IMR-90 (cell line): ENCODE measurements around the gene ANOS1. TPM values are rescaled to one million over a fixed set of nuclear protein-coding genes. Genes with fewer than 3 reads are reported as not detected.

ENCODE experiments used
- ATAC-seq: fragments of 200-7000 bp; cut with Tn5 transposase; 2 replicates; pipeline ENCODE4 v1.9.1; 2020; ENCODE audit warnings: low read depth, mild to moderate bottlenecking, moderate library complexity
- BruUV-seq: library from RNA; stranded (reverse); fragments of 400-500 nt; replicated peaks from 2 replicates; lab custom pipeline; 2021; lab: Mats Ljungman, UMichigan
- CTCF ChIA-PET: fragments of 300-600 bp; formaldehyde crosslinking; extraction: SDS; loops from one replicate; lab custom pipeline; 2021; ENCODE audit warnings: antibody characterized with exemption; lab: Yijun Ruan, JAX
- POLR2A ChIA-PET: fragments of 300-600 bp; sonication (Branson Sonifier 250); formaldehyde crosslinking; loops from one replicate; lab custom pipeline; 2022; ENCODE audit warnings: antibody characterized with exemption; ENCODE audit not compliant: unreplicated experiment; lab: Charles Lee
- DNase-seq: peaks from one replicate; pipeline ENCODE4 v3.0.0; 2013
- H2AFZ ChIP-seq: replicated peaks from 2 replicates; pipeline ENCODE3; 2013; ENCODE audit warnings: low read length, mild to moderate bottlenecking; ENCODE audit not compliant: poor library complexity
- H2AK5ac ChIP-seq: 2 replicates; pipeline ENCODE4 v1.6.1; 2013; ENCODE audit warnings: low read depth, low read length, inconsistent platforms
- H2AK9ac ChIP-seq: replicated peaks from 2 replicates; pipeline ENCODE3; 2013; ENCODE audit warnings: mild to moderate bottlenecking, low read depth, low read length, moderate library complexity; ENCODE audit not compliant: poor library complexity
- H2BK120ac ChIP-seq: 2 replicates; pipeline ENCODE4 v1.6.1; 2013; ENCODE audit warnings: low read depth, low read length, inconsistent platforms
- H2BK15ac ChIP-seq: 3 replicates; pipeline ENCODE4 v1.6.1; 2013; ENCODE audit warnings: low read depth, low read length, inconsistent platforms
- H2BK20ac ChIP-seq: 2 replicates; pipeline ENCODE4 v1.6.1; 2013; ENCODE audit warnings: low read depth, mild to moderate bottlenecking, inconsistent platforms, low read length, moderate library complexity
- H2BK5ac ChIP-seq: 2 replicates; pipeline ENCODE4 v1.6.1; 2013; ENCODE audit warnings: mild to moderate bottlenecking, low read depth, low read length, inconsistent platforms; ENCODE audit not compliant: poor library complexity, severe bottlenecking
- H3K14ac ChIP-seq: replicated peaks from 2 replicates; pipeline ENCODE4 v1.6.1; 2013; ENCODE audit warnings: low read depth, low read length, inconsistent platforms
- H3K18ac ChIP-seq: 2 replicates; pipeline ENCODE4 v1.6.1; 2013; ENCODE audit warnings: low read depth, low read length, control low read depth
- H3K23ac ChIP-seq: 2 replicates; pipeline ENCODE4 v1.6.1; 2013; ENCODE audit warnings: low read depth, low read length, inconsistent platforms
- H3K27ac ChIP-seq: 2 replicates; pipeline ENCODE4 v1.5.1; 2013; ENCODE audit warnings: mild to moderate bottlenecking, control low read depth, low read length; ENCODE audit not compliant: insufficient read depth
- H3K27me3 ChIP-seq: 2 replicates; pipeline ENCODE4 v1.6.1; 2013; ENCODE audit warnings: low read length; ENCODE audit not compliant: control insufficient read depth, insufficient read depth
- H3K36me3 ChIP-seq: 2 replicates; pipeline ENCODE4 v1.6.1; 2013; ENCODE audit warnings: low read length, mixed read lengths; ENCODE audit not compliant: control insufficient read depth, insufficient read depth
- H3K4ac ChIP-seq: 2 replicates; pipeline ENCODE4 v1.6.1; 2013; ENCODE audit warnings: low read depth, low read length, inconsistent platforms
- H3K4me1 ChIP-seq: 2 replicates; pipeline ENCODE4 v1.6.1; 2013; ENCODE audit warnings: low read length, mixed read lengths; ENCODE audit not compliant: control insufficient read depth, insufficient read depth
- H3K4me2 ChIP-seq: 2 replicates; pipeline ENCODE4 v1.6.1; 2013; ENCODE audit warnings: low read depth, mild to moderate bottlenecking, control low read depth, low read length, moderate library complexity
- H3K4me3 ChIP-seq: 2 replicates; pipeline ENCODE4 v1.5.1; 2013; ENCODE audit warnings: low read depth, mild to moderate bottlenecking, control low read depth, low read length, moderate library complexity; ENCODE audit not compliant: insufficient read depth
- H3K56ac ChIP-seq: 2 replicates; pipeline ENCODE4 v1.6.1; 2013; ENCODE audit warnings: low read length, inconsistent platforms; ENCODE audit not compliant: insufficient read depth; ENCODE audit errors: extremely low read depth
- H3K79me1 ChIP-seq, 2 experiments: 2 replicates each; pipeline ENCODE4 v1.6.1; 2013; ENCODE audit warnings: low read length in 2 of 2, inconsistent platforms in 1 of 2, low read depth in 1 of 2
- H3K9ac ChIP-seq: 2 replicates; pipeline ENCODE4 v1.6.1; 2013; ENCODE audit warnings: low read depth, low read length, control low read depth
- H3K9me1 ChIP-seq: 2 replicates; pipeline ENCODE4 v1.6.1; 2013; ENCODE audit warnings: low read length, inconsistent platforms; ENCODE audit not compliant: insufficient read depth
- H3K9me3 ChIP-seq: 2 replicates; pipeline ENCODE4 v1.6.1; 2013; ENCODE audit warnings: low read length; ENCODE audit not compliant: control insufficient read depth, insufficient read depth
- H4K20me1 ChIP-seq: 2 replicates; pipeline ENCODE4 v1.6.1; 2013; ENCODE audit warnings: low read length, inconsistent platforms; ENCODE audit not compliant: insufficient read depth
- H4K5ac ChIP-seq: 2 replicates; pipeline ENCODE4 v1.6.1; 2013; ENCODE audit warnings: mild to moderate bottlenecking, low read depth, low read length, control low read depth
- H4K8ac ChIP-seq, 2 experiments: 2 replicates each; pipeline ENCODE4 v1.6.1; 2013; ENCODE audit warnings: low read depth in 2 of 2, low read length in 2 of 2, control low read depth in 1 of 2, inconsistent platforms in 1 of 2
- H4K91ac ChIP-seq: 2 replicates; pipeline ENCODE4 v1.6.1; 2013; ENCODE audit warnings: low read depth, low read length, inconsistent platforms; ENCODE audit not compliant: insufficient read depth
- BHLHE40 ChIP-seq: fragments of 150-350 bp; IDR thresholded peaks from 2 replicates; pipeline ENCODE4 v1.6.1; 2016; ENCODE audit warnings: mild to moderate bottlenecking, low read depth, low read length
- CEBPB ChIP-seq: IDR thresholded peaks from 2 replicates; pipeline ENCODE4 v1.6.1; 2012; ENCODE audit warnings: low read depth, low read length, improper control_type of control experiment
- CHD1 ChIP-seq: IDR thresholded peaks from 2 replicates; pipeline ENCODE4 v1.6.1; 2012; ENCODE audit warnings: low read depth, low read length, improper control_type of control experiment
- CTCF ChIP-seq: conservative IDR thresholded peaks from 2 replicates; pipeline ENCODE4 v1.5.1; 2012; ENCODE audit warnings: mild to moderate bottlenecking, low read depth, low read length, improper control_type of control experiment
- ELK1 ChIP-seq: fragments of 150-350 bp; IDR thresholded peaks from 2 replicates; pipeline ENCODE4 v1.6.1; 2016; ENCODE audit warnings: low read depth, mild to moderate bottlenecking, low read length, moderate library complexity, borderline replicate concordance
- FOS ChIP-seq: fragments of 150-350 bp; IDR thresholded peaks from 2 replicates; pipeline ENCODE4 v1.6.1; 2016; ENCODE audit warnings: low read depth, low read length
- MAFK ChIP-seq: IDR thresholded peaks from 2 replicates; pipeline ENCODE4 v1.6.1; 2012; ENCODE audit warnings: low read depth, low read length, improper control_type of control experiment
- MAZ ChIP-seq: IDR thresholded peaks from 2 replicates; pipeline ENCODE4 v1.6.1; 2012; ENCODE audit warnings: low read depth, mild to moderate bottlenecking, low read length, improper control_type of control experiment, moderate library complexity, borderline replicate concordance
- MXI1 ChIP-seq: IDR thresholded peaks from 2 replicates; pipeline ENCODE4 v1.6.1; 2012; ENCODE audit warnings: low read depth, mild to moderate bottlenecking, low read length, moderate library complexity, borderline replicate concordance
- NFE2L2 ChIP-seq: fragments of 150-350 bp; IDR thresholded peaks from 2 replicates; pipeline ENCODE4 v1.6.1; 2016; ENCODE audit warnings: low read depth, mild to moderate bottlenecking, low read length
- POLR2A ChIP-seq: IDR thresholded peaks from 2 replicates; pipeline ENCODE4 v1.6.1; 2012; ENCODE audit warnings: mild to moderate bottlenecking, low read depth, low read length
- RAD21 ChIP-seq: IDR thresholded peaks from 2 replicates; pipeline ENCODE4 v1.6.1; 2012; ENCODE audit warnings: low read length, improper control_type of control experiment
- RCOR1 ChIP-seq: IDR thresholded peaks from 2 replicates; pipeline ENCODE4 v1.6.1; 2012; ENCODE audit warnings: mild to moderate bottlenecking, low read length, improper control_type of control experiment; ENCODE audit not compliant: insufficient replicate concordance
- RFX5 ChIP-seq: IDR thresholded peaks from 2 replicates; pipeline ENCODE4 v1.8.0; 2012; ENCODE audit warnings: low read depth, mild to moderate bottlenecking, low read length, moderate library complexity
- SMC3 ChIP-seq: fragments of 150-350 bp; IDR thresholded peaks from 2 replicates; pipeline ENCODE4 v1.6.1; 2016; ENCODE audit warnings: low read depth, mild to moderate bottlenecking, antibody characterized with exemption, low read length, moderate library complexity
- USF2 ChIP-seq: fragments of 150-350 bp; IDR thresholded peaks from 2 replicates; pipeline ENCODE4 v1.6.1; 2017; ENCODE audit warnings: mild to moderate bottlenecking, antibody characterized with exemption, low read length, low read depth
- WGBS, 2 experiments: methylation state at CpG; one replicate each; pipeline versions ENCODE4 v1.1.5 to v1.1.7; 2013; ENCODE audit warnings: missing lambda C conversion rate in 2 of 2; ENCODE audit not compliant: insufficient read length in 1 of 2; ENCODE audit errors: extremely low coverage in 2 of 2; 5-methylcytosine and 5-hydroxymethylcytosine counted together
- dilution Hi-C: fragments of 300-500 bp; cut with HindIII; formaldehyde crosslinking; loops from one replicate; pipeline ENCODE4 v1.14.3; 2018; ENCODE audit warnings: low sequenced_read_pairs; ENCODE audit not compliant: unreplicated experiment
- in situ Hi-C: fragments of 300-500 bp; cut with MboI; formaldehyde crosslinking; loops from 3 replicates; pipeline ENCODE4 v1.14.3; 2019; ENCODE audit warnings: low sequenced_read_pairs, inconsistent platforms, mixed read lengths
- intact Hi-C: fragments of 100-400 bp; cut with micrococcal nuclease; formaldehyde crosslinking; loops from 2 replicates; pipeline ENCODE4 v1.10.0; 2022
- polyA plus RNA-seq, 3 experiments: library from polyadenylated mRNA; depleted of rRNA; stranded (reverse); fragments of >200 nt; gene quantifications; 2 replicates each; pipeline ENCODE4 v1.2.3, GENCODE V29; 2012; ENCODE audit warnings: low replicate concordance in 1 of 3
- total RNA-seq: library from RNA; depleted of rRNA; stranded (reverse); fragments of >200 nt; gene quantifications from 2 replicates; pipeline ENCODE4 v1.2.3, GENCODE V29; 2012

The ANOS1 gene
- total and polyA plus RNA-seq, 2 of the 4 experiments (the other 2 are of a cell fraction), result under 0.01 to 0.17 TPM

- in situ Hi-C loops (loop anchor here (10.0 kb wide), 1 partner anchor 711 kb away; no protein-coding TSS in a partner anchor), intact Hi-C loops (no loop called here), dilution Hi-C loops (no loop called here)
- no peak overlapping the region for H2BK15ac ChIP-seq
- no peaks in the 10 kb centered on the region for H4K20me1 ChIP-seq
- no peak overlapping the region for H3K23ac ChIP-seq
- no peak overlapping the region for H2BK5ac ChIP-seq
- DNase-seq (no peak), ATAC-seq (no peak)
- no peak overlapping the region for H3K27ac ChIP-seq
- no peaks in the 10 kb centered on the region for H3K9me3 ChIP-seq
- H3K4me2 ChIP-seq, result no peak overlapping the region
- H3K56ac ChIP-seq, result no peak overlapping the region
- H2BK20ac ChIP-seq, result no peak overlapping the region
- no peak overlapping the region for H3K9ac ChIP-seq
- no peaks in the 10 kb centered on the region for H3K79me1 ChIP-seq
- no peak overlapping the region for H3K14ac ChIP-seq
- no peak overlapping the region for H2BK120ac ChIP-seq
- no peak overlapping the region for H3K4me3 ChIP-seq
- no peak overlapping the region for H4K91ac ChIP-seq
- no peaks in the 10 kb centered on the region for H3K4me1 ChIP-seq
- no peak overlapping the region for H4K5ac ChIP-seq
- no peaks in the 10 kb centered on the region for H3K9me1 ChIP-seq
- no peak overlapping the region for H3K18ac ChIP-seq
- no CpG with 5 or more reads among the region's 7 CpGs for WGBS, 2 experiments
- no peaks in the 10 kb centered on the region for H3K36me3 ChIP-seq
- H2AK9ac ChIP-seq, result no peak overlapping the region
- no TSS peak for BruUV-seq
- no peak overlapping the region for H3K4ac ChIP-seq
- H2AK5ac ChIP-seq, result no peak overlapping the region
- H3K27me3 ChIP-seq, result peaks cover 13% of the 10 kb centered on the region
- H2AFZ ChIP-seq, result no peak overlapping the region
- TF ChIP-seq BHLHE40, result no peak
- TF ChIP-seq ELK1, result no peak
- TF ChIP-seq NFE2L2, result no peak
- TF ChIP-seq SMC3, result no peak
- no peak for TF ChIP-seq MXI1
- TF ChIP-seq FOS, result no peak
- no peak for TF ChIP-seq RCOR1
- TF ChIP-seq CHD1, result no peak
- TF ChIP-seq MAFK, result no peak
- no peak for TF ChIP-seq POLR2A
- no peak for TF ChIP-seq RFX5
- no peak for TF ChIP-seq USF2
- TF ChIP-seq CTCF, result no peak
- TF ChIP-seq RAD21, result no peak
- TF ChIP-seq MAZ, result no peak
- no peak for TF ChIP-seq CEBPB
- ChIA-PET CTCF (no interaction called here), POLR2A (no interaction called here)
- H4K8ac ChIP-seq, result no peak overlapping the region
Observed at GRCh38 chrX:8726031-8726652, 5.8 kb downstream of the ANOS1 start.
